Measurements from ENCODE around the gene NUDT6.

Gene NUDT6

GRCh38 chr4:122921971-122922876 lies at the start of gene NUDT6:
Gene NUDT6, minus strand, starts transcription at chr4:122922597. Its CDS starts 25 bp downstream, at chr4:122922572.
- DNase-seq, result peak; percentile 42

DNA sequence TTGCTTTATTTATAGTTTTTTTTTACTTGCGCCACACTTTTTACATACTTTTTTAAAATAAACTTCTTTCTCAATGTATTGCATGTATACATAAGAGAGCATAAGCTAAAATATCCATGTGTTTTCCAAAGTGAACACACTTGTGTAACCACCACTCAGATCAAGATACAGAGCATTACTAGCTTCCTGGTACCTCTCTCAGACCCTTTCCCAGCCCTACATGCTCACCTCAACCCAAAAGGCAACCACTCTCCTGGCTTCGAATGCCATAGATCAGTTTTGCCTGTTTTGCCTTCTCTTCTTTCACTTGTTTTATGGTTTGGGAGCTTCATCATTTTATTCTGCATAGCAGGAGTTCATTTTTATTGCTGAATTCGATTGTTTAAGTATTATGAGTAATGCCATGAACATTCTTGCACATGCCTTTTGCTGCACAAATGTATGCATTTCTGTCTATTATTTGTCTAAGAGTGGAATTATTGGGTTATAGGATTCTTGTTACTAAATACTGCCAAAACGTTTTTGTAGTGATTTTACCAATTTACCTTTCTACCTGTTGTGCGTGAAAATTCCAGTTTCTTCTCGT lies 45.9 kb upstream of the NUDT6 start:
- no peak for DNase-seq

- DNase-seq, result no peak
Measured at GRCh38 chr4:122967231-122967630, 44.8 kb upstream of the NUDT6 start.

- DNase-seq, result no peak
Measured at GRCh38 chr4:122966201-122966600, 43.8 kb upstream of the NUDT6 start.

- DNase-seq, result no peak
Measured at GRCh38 chr4:122963216-122963615, 40.8 kb upstream of the NUDT6 start.

DNA sequence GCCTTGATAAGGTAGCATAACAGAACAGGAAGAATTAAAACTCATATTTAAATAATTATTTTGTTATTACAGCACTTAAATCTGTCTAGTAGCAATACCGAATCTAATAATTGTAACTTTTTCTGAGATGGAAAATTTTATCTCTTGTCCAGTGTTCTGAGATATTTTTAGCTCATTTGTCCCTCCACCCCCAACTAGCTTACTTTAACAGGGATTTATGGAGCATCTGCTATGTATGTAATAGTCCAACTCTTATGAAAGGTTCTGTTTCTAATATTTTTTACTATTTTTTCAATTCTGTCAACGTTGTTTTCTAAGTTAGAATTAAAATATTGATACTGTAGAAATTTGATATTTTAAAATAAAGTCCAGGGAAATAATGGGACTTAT lies 38.2 kb upstream of the NUDT6 start:
- no peak for DNase-seq

DNA sequence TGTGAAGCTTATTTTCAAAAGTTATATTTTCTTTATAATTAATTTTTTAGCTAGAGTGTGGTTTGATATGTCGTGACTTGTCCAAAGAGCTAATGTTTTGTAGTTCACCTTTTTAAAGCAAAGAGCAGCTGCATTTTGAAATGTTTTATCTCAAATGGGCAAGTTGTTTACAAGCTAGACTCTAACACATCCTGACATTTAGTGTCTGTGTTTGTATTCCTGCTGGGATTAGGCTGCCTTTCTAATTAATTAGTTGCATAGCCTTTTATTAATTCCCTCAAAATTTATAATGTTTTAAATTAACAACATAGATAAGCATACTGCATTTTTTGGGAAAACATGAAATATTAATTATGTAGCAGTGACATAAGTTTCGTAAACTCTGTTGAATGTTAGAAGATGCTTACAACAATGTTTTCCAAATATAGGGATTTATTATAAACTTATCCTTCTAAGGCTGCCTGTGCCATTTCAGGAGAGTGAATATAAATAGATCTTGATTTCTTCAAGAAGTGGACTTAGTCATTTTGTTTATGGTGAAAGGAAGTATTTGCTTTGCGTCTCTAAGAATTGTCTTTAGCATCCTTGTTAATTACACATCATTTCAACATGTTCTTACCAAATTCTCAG lies 37.7 kb upstream of the NUDT6 start:
- no peak for DNase-seq

- DNase-seq, result no peak
Measured at GRCh38 chr4:122959441-122959840, 37.0 kb upstream of the NUDT6 start.

DNA sequence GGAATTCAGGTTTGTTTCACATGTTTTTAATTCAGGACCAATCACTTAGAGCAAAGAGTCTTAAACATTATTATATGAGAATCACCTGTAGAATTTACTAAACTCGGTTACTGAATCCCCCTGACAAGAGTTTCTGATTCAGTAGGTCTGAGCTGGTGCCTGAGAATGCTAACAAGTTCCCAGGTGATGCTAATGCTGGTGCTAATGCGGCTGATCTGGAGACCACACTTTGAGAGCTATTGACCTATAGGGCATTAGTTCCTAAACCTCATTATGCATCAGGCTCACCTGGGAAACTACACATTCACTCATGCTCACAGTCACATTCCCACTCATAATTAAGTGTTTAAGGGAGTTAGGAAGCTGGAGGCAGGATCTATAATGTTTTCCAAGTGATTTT lies 36.1 kb upstream of the NUDT6 start:
- no peak for DNase-seq

GRCh38 chr4:122953924-122954323 lies 31.5 kb upstream of the NUDT6 start:
- DNase-seq, result no peak

- DNase-seq, result no peak
Measured at GRCh38 chr4:122952028-122952427, 29.6 kb upstream of the NUDT6 start.

- DNase-seq, result no peak
Measured at GRCh38 chr4:122948671-122949070, 26.3 kb upstream of the NUDT6 start.

- no peak for DNase-seq
Measured at GRCh38 chr4:122946142-122946541, 23.7 kb upstream of the NUDT6 start.

- peak; percentile 51 for DNase-seq
Measured at GRCh38 chr4:122945136-122945535, 22.7 kb upstream of the NUDT6 start.

GRCh38 chr4:122932763-122933162 lies 10.4 kb upstream of the NUDT6 start:
- no peak for DNase-seq

DNA sequence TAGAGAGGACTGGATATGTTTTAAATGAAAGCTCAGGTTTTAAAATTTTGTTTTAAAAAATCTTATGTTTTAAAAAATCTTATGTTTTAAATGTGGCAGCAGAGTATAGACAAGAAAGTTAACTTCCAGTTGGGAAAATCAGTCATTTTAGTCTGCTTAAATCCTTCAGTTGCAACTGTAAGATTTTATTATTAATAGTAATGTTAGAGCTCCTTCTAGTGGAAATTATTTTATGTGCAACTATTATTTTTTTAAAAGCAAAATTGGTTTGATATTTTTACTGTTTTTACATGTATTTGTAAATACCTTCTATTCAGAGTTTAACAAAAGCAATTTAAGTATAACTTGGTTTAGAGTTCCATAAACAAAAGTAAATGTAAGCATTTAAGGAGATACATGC lies 8.5 kb upstream of the NUDT6 start:
- DNase-seq, result peak; percentile 15

- no peak for DNase-seq
Measured at GRCh38 chr4:122928930-122929329, 6.5 kb upstream of the NUDT6 start.

DNA sequence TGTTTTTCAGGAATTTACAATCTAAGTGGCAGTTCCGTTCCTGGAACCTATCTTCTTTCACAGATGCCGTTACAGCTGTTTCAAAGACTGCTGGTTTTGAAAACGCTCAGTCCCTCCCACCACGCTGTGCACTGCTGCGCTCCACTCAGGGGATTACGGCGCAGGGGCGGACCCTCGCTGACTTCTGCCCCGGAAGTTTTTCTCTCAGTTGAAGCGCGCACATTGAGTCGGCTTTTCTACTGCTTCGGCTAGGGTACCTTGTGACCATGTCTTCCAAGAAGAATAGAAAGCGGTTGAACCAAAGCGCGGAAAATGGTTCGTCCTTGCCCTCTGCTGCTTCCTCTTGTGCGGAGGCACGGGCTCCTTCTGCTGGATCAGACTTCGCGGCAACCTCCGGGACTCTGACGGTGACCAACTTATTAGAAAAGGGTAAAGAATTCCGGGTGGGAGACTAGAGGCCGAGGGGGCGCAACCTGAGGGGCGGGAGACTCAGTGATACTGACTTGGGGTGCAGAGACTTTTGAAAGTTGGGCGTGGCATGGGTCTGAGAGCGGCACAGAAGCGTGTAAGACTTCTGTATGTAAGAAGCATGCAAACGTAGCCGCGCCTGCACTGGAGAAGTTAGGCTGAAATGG lies 597 bp upstream of the NUDT6 start:
- DNase-seq, result peak; percentile 90

- DNase-seq, result no peak
Measured at GRCh38 chr4:122921300-122921699, 1.1 kb downstream of the NUDT6 start.

DNA sequence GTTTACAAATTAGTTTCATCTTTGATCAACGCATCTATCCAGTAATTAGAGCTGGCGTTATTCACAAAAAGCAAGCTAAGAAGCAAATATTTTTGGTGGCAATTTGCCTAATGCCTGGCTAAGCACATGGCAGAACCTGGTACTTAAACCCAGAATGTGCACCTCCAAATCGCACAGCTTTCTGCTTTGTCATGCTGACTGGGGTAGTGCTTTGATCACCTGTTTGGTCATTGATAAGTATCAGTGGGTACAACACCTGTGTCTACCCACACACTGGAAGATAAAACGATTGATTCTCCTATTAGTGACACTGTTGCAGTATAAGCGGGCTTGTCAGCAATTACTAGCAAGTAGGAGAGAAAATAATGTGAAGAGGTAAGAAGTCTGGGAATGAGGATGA lies 1.9 kb downstream of the NUDT6 start:
- no peak for DNase-seq

DNA sequence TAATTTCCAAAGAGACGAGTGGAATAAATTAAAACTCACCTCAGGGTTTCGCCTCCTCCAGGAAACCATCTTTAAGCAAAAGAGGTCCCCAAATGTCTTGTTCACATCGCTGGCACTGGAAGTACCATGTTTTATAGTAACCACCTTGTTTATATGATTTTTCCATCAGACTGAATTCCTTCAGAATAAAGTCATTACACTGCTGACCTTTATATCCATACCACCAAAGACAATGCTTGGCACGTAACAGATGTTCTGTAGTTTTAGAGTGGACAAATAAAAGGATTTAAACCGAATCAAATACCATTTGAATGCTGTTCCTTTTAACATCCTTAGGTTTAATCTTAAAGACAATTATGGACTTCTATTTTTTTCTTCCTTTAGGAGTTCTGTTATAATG lies 4.7 kb downstream of the NUDT6 start:
- no peak for DNase-seq

DNA sequence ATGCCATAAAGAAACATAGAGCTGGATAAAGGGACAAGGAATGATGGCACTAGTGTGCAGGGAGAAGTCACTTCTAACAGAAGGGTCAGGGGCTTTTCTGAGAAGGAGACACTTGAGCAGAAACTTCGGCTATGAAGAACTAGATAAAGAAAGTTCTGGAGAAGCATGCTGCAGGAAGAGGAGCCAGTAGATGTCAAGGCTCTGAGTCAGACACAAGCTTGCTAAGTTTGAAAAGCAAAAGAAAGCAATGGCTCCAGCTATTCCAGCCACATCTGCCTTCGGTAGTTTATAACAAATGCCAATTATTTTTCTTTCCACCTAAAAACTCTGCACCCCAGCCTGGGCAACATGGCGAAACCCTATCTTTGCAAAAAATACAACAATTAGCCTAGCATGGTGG lies 7.5 kb downstream of the NUDT6 start:
- no peak for DNase-seq

DNA sequence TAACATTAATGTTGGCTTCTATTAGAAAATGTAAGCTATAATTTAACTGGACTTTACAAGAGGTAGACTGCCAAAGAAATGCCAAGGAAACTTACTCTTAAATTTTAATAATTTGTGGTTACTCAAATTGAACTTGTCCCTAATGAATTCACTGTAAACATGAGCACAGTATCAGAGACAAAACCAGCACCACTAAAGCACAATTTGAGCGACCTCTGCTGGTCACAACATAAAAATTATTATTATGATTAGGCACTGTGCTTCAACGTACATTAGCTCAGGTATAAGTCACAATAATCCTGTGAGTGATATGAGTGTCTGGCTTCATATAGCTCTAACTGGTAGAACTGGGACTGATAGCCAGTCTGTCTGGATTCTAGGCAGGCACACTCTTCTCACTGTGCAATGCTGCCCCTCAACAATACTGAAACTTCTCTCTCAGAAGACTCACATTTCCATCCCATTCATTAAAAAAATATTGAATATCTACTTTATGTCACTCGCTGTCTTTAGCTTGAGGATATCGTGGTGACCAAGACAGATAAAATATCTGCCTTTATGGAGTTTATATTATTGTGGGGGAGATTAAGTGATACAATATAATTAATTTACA lies 8.0 kb downstream of the NUDT6 start:
- peak; percentile 69 for DNase-seq
